SK-N-SH treated with all-trans-retinoic acid at 6 μM for 48 hours (cell line): Measurements from ENCODE around the gene MSANTD3.

Experiments
- ATAC-seq: fragments of 200-7000 bp; cut with Tn5 transposase; 3 replicates; pipeline ENCODE4 v1.9.1; 2020; ENCODE audit warnings: mild to moderate bottlenecking, moderate library complexity
- ARNTL ChIP-seq: fragments of 450-650 bp; formaldehyde crosslinking; IDR thresholded peaks from 2 replicates; pipeline ENCODE4 v1.5.0; 2020; ENCODE audit warnings: low read depth, mild to moderate bottlenecking, moderate library complexity, borderline replicate concordance
- CSDC2 ChIP-seq: fragments of 250-450 bp; sonication (Bioruptor Pico); IDR thresholded peaks from 2 replicates; pipeline ENCODE4 v1.5.0; 2020; ENCODE audit warnings: mild to moderate bottlenecking, moderate library complexity
- ESRRG ChIP-seq: fragments of 250-450 bp; sonication (Bioruptor Pico); IDR thresholded peaks from 2 replicates; pipeline ENCODE4 v1.6.1; 2021; ENCODE audit warnings: mild to moderate bottlenecking
- GLIS3 ChIP-seq: fragments of 250-450 bp; sonication (Bioruptor Pico); IDR thresholded peaks from 2 replicates; pipeline ENCODE4 v1.5.0; 2020; ENCODE audit warnings: mild to moderate bottlenecking, moderate library complexity
- ISL1 ChIP-seq: fragments of 250-450 bp; sonication (Bioruptor Pico); IDR thresholded peaks from 2 replicates; pipeline ENCODE4 v2.1.2; 2022; ENCODE audit warnings: mild to moderate bottlenecking, moderate library complexity
- OSR1 ChIP-seq: fragments of 250-450 bp; sonication (Bioruptor Pico); IDR thresholded peaks from 2 replicates; pipeline ENCODE4 v1.8.0; 2022; ENCODE audit warnings: moderate library complexity, mild to moderate bottlenecking, inconsistent platforms
- PPARA ChIP-seq: fragments of 250-450 bp; sonication (Bioruptor Pico); IDR thresholded peaks from 2 replicates; pipeline ENCODE4 v1.5.0; 2020; ENCODE audit warnings: mild to moderate bottlenecking, borderline replicate concordance
- RARB ChIP-seq: fragments of 250-450 bp; sonication (Bioruptor Pico); IDR thresholded peaks from 2 replicates; pipeline ENCODE4 v1.8.0; 2021; ENCODE audit warnings: mild to moderate bottlenecking, moderate library complexity
- TCF4 ChIP-seq: fragments of 250-450 bp; sonication (Bioruptor Pico); IDR thresholded peaks from 2 replicates; pipeline ENCODE4 v1.8.0; 2021; ENCODE audit warnings: mild to moderate bottlenecking, moderate library complexity, borderline replicate concordance
- TOX ChIP-seq: fragments of 250-450 bp; sonication (Bioruptor Pico); IDR thresholded peaks from 2 replicates; pipeline ENCODE4 v1.8.0; 2021; ENCODE audit warnings: mild to moderate bottlenecking, moderate library complexity, borderline replicate concordance
- ZFP3 ChIP-seq: fragments of 250-450 bp; sonication (Bioruptor Pico); IDR thresholded peaks from 2 replicates; pipeline ENCODE4 v1.5.0; 2020; ENCODE audit warnings: mild to moderate bottlenecking, moderate library complexity
- ZFP30 ChIP-seq: fragments of 450-650 bp; formaldehyde crosslinking; IDR thresholded peaks from 2 replicates; pipeline ENCODE4 v1.5.0; 2022; ENCODE audit warnings: mild to moderate bottlenecking, moderate library complexity
- ZNF565 ChIP-seq: fragments of 450-650 bp; formaldehyde crosslinking; conservative IDR thresholded peaks from 2 replicates; pipeline ENCODE4 v1.5.0; 2020; ENCODE audit warnings: low read depth, mild to moderate bottlenecking, moderate library complexity
- TF ChIP-seq, protein P1 (sequence below): fragments of 250-450 bp; sonication (Bioruptor Pico); IDR thresholded peaks from 2 replicates; pipeline ENCODE4 v1.8.0; 2020; ENCODE audit warnings: mild to moderate bottlenecking, moderate library complexity, borderline replicate concordance
- TF ChIP-seq, protein P2 (sequence below): fragments of 250-450 bp; sonication (Bioruptor Pico); IDR thresholded peaks from 2 replicates; pipeline ENCODE4 v1.5.1; 2021; ENCODE audit warnings: mild to moderate bottlenecking, moderate library complexity
- TF ChIP-seq, protein P3 (sequence below): fragments of 250-450 bp; sonication (Bioruptor Pico); IDR thresholded peaks from 2 replicates; pipeline ENCODE4 v1.5.0; 2020; ENCODE audit warnings: mild to moderate bottlenecking, moderate library complexity
- TF ChIP-seq, protein P4 (sequence below): fragments of 250-450 bp; sonication (Bioruptor Pico); IDR thresholded peaks from 2 replicates; pipeline ENCODE4 v1.5.1; 2020; ENCODE audit warnings: low read depth, mild to moderate bottlenecking, moderate library complexity
- TF ChIP-seq, protein P5 (sequence below): fragments of 250-450 bp; sonication (Bioruptor Pico); IDR thresholded peaks from 2 replicates; pipeline ENCODE4 v1.8.0; 2021; ENCODE audit warnings: low read depth, mild to moderate bottlenecking, moderate library complexity, borderline replicate concordance

Gene MSANTD3

DNA sequence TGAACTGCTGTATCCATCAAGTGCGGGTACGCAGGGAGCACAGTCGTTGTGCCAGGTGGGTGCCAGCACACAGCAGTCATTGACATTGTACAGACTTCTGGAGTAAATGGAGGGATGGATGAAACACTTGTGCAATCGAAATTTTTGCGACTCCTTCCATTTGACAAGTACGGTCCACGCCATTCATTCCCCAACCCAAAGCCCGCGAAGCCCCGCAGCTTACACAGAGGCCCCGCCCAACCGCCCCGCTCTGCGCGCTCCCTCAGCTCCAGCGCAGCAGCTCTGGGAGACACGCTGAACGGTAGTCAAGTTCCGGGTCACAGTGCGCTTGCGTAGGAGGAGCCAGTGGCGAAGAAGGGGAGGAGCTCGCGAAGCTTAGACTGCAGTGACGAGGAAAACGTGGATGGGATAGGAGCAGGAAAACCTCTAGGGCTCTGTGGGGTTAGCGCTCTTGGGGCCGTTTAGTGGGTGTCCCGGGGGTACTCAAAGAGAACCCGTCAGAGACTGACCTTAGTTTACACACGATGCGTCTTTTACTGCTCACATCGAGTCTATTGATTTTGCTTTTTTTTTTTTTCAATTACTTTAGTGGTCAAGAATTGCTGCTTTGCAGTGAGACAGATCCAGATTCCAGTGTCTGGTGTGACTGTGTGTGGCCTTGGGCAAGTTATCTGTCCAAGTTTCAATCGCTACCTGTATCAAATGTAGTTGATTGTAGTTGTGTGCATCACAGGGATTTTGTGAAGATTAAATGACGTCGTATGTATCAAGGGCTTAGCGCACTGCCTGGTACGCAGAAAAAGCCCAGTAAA lies 15.3 kb upstream of the MSANTD3 start:
- no peak for TF ChIP-seq ZNF565 (CRISPR knock-in tag)
- TF ChIP-seq RARB = no peak
- no peak for TF ChIP-seq GLIS3 (CRISPR knock-in tag)
- TF ChIP-seq TOX (CRISPR knock-in tag) = no peak
- TF ChIP-seq ISL1 = no peak
- no peak for TF ChIP-seq ZFP30 (CRISPR knock-in tag)
- TF ChIP-seq ARNTL (CRISPR knock-in tag) = no peak
- no peak for TF ChIP-seq TCF4 (CRISPR knock-in tag)
- TF ChIP-seq, protein P1, sequence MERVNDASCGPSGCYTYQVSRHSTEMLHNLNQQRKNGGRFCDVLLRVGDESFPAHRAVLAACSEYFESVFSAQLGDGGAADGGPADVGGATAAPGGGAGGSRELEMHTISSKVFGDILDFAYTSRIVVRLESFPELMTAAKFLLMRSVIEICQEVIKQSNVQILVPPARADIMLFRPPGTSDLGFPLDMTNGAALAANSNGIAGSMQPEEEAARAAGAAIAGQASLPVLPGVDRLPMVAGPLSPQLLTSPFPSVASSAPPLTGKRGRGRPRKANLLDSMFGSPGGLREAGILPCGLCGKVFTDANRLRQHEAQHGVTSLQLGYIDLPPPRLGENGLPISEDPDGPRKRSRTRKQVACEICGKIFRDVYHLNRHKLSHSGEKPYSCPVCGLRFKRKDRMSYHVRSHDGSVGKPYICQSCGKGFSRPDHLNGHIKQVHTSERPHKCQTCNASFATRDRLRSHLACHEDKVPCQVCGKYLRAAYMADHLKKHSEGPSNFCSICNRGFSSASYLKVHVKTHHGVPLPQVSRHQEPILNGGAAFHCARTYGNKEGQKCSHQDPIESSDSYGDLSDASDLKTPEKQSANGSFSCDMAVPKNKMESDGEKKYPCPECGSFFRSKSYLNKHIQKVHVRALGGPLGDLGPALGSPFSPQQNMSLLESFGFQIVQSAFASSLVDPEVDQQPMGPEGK (CRISPR knock-in tag) = no peak
- TF ChIP-seq, protein P2, sequence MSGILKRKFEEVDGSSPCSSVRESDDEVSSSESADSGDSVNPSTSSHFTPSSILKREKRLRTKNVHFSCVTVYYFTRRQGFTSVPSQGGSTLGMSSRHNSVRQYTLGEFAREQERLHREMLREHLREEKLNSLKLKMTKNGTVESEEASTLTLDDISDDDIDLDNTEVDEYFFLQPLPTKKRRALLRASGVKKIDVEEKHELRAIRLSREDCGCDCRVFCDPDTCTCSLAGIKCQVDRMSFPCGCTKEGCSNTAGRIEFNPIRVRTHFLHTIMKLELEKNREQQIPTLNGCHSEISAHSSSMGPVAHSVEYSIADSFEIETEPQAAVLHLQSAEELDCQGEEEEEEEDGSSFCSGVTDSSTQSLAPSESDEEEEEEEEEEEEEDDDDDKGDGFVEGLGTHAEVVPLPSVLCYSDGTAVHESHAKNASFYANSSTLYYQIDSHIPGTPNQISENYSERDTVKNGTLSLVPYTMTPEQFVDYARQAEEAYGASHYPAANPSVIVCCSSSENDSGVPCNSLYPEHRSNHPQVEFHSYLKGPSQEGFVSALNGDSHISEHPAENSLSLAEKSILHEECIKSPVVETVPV (CRISPR knock-in tag) = no peak
- no peak for TF ChIP-seq PPARA (CRISPR knock-in tag)
- TF ChIP-seq, protein P3, sequence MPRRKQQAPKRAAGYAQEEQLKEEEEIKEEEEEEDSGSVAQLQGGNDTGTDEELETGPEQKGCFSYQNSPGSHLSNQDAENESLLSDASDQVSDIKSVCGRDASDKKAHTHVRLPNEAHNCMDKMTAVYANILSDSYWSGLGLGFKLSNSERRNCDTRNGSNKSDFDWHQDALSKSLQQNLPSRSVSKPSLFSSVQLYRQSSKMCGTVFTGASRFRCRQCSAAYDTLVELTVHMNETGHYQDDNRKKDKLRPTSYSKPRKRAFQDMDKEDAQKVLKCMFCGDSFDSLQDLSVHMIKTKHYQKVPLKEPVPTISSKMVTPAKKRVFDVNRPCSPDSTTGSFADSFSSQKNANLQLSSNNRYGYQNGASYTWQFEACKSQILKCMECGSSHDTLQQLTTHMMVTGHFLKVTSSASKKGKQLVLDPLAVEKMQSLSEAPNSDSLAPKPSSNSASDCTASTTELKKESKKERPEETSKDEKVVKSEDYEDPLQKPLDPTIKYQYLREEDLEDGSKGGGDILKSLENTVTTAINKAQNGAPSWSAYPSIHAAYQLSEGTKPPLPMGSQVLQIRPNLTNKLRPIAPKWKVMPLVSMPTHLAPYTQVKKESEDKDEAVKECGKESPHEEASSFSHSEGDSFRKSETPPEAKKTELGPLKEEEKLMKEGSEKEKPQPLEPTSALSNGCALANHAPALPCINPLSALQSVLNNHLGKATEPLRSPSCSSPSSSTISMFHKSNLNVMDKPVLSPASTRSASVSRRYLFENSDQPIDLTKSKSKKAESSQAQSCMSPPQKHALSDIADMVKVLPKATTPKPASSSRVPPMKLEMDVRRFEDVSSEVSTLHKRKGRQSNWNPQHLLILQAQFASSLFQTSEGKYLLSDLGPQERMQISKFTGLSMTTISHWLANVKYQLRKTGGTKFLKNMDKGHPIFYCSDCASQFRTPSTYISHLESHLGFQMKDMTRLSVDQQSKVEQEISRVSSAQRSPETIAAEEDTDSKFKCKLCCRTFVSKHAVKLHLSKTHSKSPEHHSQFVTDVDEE (CRISPR knock-in tag) = no peak
- TF ChIP-seq CSDC2 (CRISPR knock-in tag) = no peak
- TF ChIP-seq, protein P4, sequence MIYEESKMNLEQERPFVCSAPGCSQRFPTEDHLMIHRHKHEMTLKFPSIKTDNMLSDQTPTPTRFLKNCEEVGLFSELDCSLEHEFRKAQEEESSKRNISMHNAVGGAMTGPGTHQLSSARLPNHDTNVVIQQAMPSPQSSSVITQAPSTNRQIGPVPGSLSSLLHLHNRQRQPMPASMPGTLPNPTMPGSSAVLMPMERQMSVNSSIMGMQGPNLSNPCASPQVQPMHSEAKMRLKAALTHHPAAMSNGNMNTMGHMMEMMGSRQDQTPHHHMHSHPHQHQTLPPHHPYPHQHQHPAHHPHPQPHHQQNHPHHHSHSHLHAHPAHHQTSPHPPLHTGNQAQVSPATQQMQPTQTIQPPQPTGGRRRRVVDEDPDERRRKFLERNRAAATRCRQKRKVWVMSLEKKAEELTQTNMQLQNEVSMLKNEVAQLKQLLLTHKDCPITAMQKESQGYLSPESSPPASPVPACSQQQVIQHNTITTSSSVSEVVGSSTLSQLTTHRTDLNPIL (CRISPR knock-in tag) = no peak
- TF ChIP-seq, protein P5, sequence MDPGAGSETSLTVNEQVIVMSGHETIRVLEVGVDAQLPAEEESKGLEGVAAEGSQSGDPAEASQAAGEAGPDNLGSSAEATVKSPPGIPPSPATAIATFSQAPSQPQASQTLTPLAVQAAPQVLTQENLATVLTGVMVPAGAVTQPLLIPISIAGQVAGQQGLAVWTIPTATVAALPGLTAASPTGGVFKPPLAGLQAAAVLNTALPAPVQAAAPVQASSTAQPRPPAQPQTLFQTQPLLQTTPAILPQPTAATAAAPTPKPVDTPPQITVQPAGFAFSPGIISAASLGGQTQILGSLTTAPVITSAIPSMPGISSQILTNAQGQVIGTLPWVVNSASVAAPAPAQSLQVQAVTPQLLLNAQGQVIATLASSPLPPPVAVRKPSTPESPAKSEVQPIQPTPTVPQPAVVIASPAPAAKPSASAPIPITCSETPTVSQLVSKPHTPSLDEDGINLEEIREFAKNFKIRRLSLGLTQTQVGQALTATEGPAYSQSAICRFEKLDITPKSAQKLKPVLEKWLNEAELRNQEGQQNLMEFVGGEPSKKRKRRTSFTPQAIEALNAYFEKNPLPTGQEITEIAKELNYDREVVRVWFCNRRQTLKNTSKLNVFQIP (CRISPR knock-in tag) = no peak
- ATAC-seq = peak; percentile 100

DNA sequence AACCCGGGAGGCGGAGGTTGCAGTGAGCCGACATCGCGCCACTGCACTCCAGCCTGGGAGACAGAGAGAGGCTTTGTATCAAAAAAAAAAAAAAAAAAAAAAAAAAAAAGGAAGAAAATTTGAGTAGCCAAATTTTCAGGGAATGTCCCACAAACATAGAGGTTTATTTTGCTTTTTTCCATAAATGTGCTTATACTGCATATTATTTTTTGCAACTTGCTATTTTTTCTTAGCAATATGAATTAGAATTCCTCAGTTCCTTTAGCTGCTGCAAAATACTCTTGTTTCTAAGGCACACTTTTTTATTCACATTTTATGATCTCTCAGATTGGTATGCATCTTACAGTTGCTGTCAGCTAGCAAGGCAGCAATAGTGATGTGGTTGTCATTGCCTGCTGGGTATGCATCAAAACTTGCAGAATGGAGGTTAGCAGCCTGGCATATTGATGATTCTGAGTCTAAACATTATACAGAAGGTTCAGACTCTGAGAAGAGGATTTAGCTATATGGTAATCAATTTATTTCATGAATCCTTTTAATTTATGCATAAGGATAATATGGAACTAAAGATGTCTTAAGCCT lies 13.0 kb upstream of the MSANTD3 start:
- no peak for ATAC-seq
- TF ChIP-seq ZFP30 (CRISPR knock-in tag) (no peak), TOX (CRISPR knock-in tag) (no peak), ZNF565 (CRISPR knock-in tag) (no peak), ISL1 (no peak), OSR1 (CRISPR knock-in tag) (no peak), ESRRG (CRISPR knock-in tag) (no peak), ZFP3 (CRISPR knock-in tag) (no peak), CSDC2 (CRISPR knock-in tag) (no peak)
- TF ChIP-seq, protein P3 (CRISPR knock-in tag) = no peak
